Measurements from ENCODE around the gene RHOV.

The RHOV gene

GRCh38 chr15:40902605-40903561 lies 28.8 kb upstream of the RHOV start:
- no peak for DNase-seq

GRCh38 chr15:40901053-40901443 lies 27.0 kb upstream of the RHOV start:
- no peak for DNase-seq

- no peak for DNase-seq
Observed at GRCh38 chr15:40900256-40901052, 26.4 kb upstream of the RHOV start.

- DNase-seq, result no peak
Observed at GRCh38 chr15:40899536-40900207, 25.6 kb upstream of the RHOV start.

- DNase-seq, result peak; percentile 47
Observed at GRCh38 chr15:40894681-40895448, 20.8 kb upstream of the RHOV start.

- peak; percentile 97 for DNase-seq
Observed at GRCh38 chr15:40893733-40894680, 20.0 kb upstream of the RHOV start, which contains the start of gene VPS18. Gene VPS18 (plus strand): TSS chr15:40894450. CDS start chr15:40894769, 319 bp downstream.

GRCh38 chr15:40893019-40893670 lies 19.1 kb upstream of the RHOV start:
- DNase-seq, result no peak

- DNase-seq, result no peak
Observed at GRCh38 chr15:40892447-40893012, 18.5 kb upstream of the RHOV start.

GRCh38 chr15:40891810-40892446 lies 17.9 kb upstream of the RHOV start:
- DNase-seq, result no peak

GRCh38 chr15:40891138-40891537 lies 17.1 kb upstream of the RHOV start:
- DNase-seq, result no peak

- DNase-seq, result no peak
Observed at GRCh38 chr15:40889112-40889511, 15.1 kb upstream of the RHOV start.

- DNase-seq, result no peak
Observed at GRCh38 chr15:40886586-40886985, 12.6 kb upstream of the RHOV start.

GRCh38 chr15:40881351-40881750 lies 7.3 kb upstream of the RHOV start:
- DNase-seq, result no peak

- no peak for DNase-seq
Observed at GRCh38 chr15:40879609-40880008, 5.6 kb upstream of the RHOV start.

- no peak for DNase-seq
Observed at GRCh38 chr15:40878785-40879184, 4.8 kb upstream of the RHOV start.

- DNase-seq, result no peak
Observed at GRCh38 chr15:40877694-40878093, 3.7 kb upstream of the RHOV start.

- DNase-seq, result no peak
Observed at GRCh38 chr15:40875991-40876730, 2.1 kb upstream of the RHOV start.

GRCh38 chr15:40872791-40873693 lies 992 bp downstream of the RHOV start:
- DNase-seq, result no peak

All from effector CD8-positive, alpha-beta T cell (primary cell).